Smooth muscle cell (in vitro differentiated cells): ENCODE measurements around the gene SLC12A8. TPM values are rescaled to one million over a fixed set of nuclear protein-coding genes. Genes with fewer than 3 reads are reported as not detected.

Experiments
- DNase-seq: peaks from one replicate; lab custom pipeline; 2025; ENCODE audit not compliant: unreplicated experiment; lab: John Stamatoyannopoulos, UW
- H2AFZ ChIP-seq: fragments of 200-600 bp; sonication (generic); 2 replicates; pipeline ENCODE4 v1.6.0; 2016; ENCODE audit warnings: antibody characterized with exemption, low read depth, mild to moderate bottlenecking
- H3F3A ChIP-seq: fragments of 200-600 bp; sonication (generic); 2 replicates; pipeline ENCODE4 v1.6.0; 2017; ENCODE audit warnings: antibody characterized with exemption, low read depth
- H3K27ac ChIP-seq: fragments of 200-600 bp; sonication (generic); 2 replicates; pipeline ENCODE4 v1.5.1; 2016; ENCODE audit warnings: low read depth, mild to moderate bottlenecking
- H3K27me3 ChIP-seq: fragments of 200-600 bp; sonication (generic); 2 replicates; pipeline ENCODE4 v1.6.1; 2016; ENCODE audit warnings: low read depth, mild to moderate bottlenecking
- H3K36me3 ChIP-seq: fragments of 200-600 bp; sonication (generic); 2 replicates; pipeline ENCODE4 v1.5.1; 2016; ENCODE audit warnings: low read depth
- H3K4me1 ChIP-seq: fragments of 200-600 bp; sonication (generic); 2 replicates; pipeline ENCODE4 v1.5.1; 2016; ENCODE audit warnings: low read depth
- H3K4me2 ChIP-seq: fragments of 200-600 bp; sonication (generic); 2 replicates; pipeline ENCODE4 v1.6.0; 2016; ENCODE audit warnings: mild to moderate bottlenecking
- H3K4me3 ChIP-seq: fragments of 200-600 bp; sonication (generic); 2 replicates; pipeline ENCODE4 v1.5.1; 2016; ENCODE audit warnings: mild to moderate bottlenecking
- H3K79me2 ChIP-seq: fragments of 200-600 bp; sonication (generic); 2 replicates; pipeline ENCODE4 v1.6.0; 2016; ENCODE audit warnings: low read depth, mild to moderate bottlenecking
- H3K9ac ChIP-seq: fragments of 200-600 bp; sonication (generic); 2 replicates; pipeline ENCODE4 v1.6.0; 2016; ENCODE audit warnings: low read depth
- H3K9me3 ChIP-seq: fragments of 200-600 bp; sonication (generic); replicated peaks from 2 replicates; pipeline ENCODE4 v1.5.1; 2016; ENCODE audit warnings: low read depth
- H4K20me1 ChIP-seq: fragments of 200-600 bp; sonication (generic); 2 replicates; pipeline ENCODE4 v1.6.0; 2016; ENCODE audit warnings: low read depth
- WGBS: methylation state at CpG from one replicate; pipeline ENCODE4 v1.1.7; 2016; ENCODE audit warnings: low lambda C conversion rate; 5-methylcytosine and 5-hydroxymethylcytosine counted together
- polyA plus RNA-seq: library from polyadenylated mRNA; unstranded; fragments of >200 nt; fragmentation: Nextera tagmentation; extraction: Ambion mirVana; gene quantifications from 2 replicates; pipeline ENCODE4 v1.2.1, GENCODE V29; 2016
- total RNA-seq: library from RNA; depleted of rRNA; stranded (reverse); fragments of >200 nt; gene quantifications from 2 replicates; pipeline ENCODE4 v1.2.3, GENCODE V29; 2014
- TF ChIP-seq, protein P1 (sequence below): fragments of 200-600 bp; sonication (generic); IDR thresholded peaks from 2 replicates; pipeline ENCODE4 v1.5.1; 2017; ENCODE audit warnings: borderline replicate concordance, mild to moderate bottlenecking, antibody characterized with exemption; ENCODE audit not compliant: insufficient read depth, poor library complexity, severe bottlenecking

The SLC12A8 gene
- total and polyA plus RNA-seq, 2 experiments from 2014 or later, result 28.5 to 54.3 TPM

DNA sequence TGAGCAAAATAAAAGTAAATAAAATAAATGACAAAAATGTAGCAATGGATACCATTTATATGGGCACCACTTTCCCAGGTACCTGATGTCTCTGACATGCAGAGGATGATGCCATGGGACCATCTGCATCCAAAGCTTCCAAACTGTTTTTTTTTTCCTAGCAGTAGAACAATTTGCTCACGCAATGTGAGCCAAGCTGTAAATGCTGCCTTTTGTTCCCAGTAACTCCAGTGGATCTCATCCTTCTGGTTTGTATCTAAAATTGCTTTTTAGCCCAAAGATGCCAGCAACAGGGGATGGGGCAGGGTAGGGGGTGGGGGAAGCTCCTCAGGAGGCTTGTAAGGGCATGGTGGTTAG, 32.7 kb downstream of the SLC12A8 start:
- DNase-seq, result no peak
- H3K4me3 ChIP-seq, result no peak overlapping the region

DNA sequence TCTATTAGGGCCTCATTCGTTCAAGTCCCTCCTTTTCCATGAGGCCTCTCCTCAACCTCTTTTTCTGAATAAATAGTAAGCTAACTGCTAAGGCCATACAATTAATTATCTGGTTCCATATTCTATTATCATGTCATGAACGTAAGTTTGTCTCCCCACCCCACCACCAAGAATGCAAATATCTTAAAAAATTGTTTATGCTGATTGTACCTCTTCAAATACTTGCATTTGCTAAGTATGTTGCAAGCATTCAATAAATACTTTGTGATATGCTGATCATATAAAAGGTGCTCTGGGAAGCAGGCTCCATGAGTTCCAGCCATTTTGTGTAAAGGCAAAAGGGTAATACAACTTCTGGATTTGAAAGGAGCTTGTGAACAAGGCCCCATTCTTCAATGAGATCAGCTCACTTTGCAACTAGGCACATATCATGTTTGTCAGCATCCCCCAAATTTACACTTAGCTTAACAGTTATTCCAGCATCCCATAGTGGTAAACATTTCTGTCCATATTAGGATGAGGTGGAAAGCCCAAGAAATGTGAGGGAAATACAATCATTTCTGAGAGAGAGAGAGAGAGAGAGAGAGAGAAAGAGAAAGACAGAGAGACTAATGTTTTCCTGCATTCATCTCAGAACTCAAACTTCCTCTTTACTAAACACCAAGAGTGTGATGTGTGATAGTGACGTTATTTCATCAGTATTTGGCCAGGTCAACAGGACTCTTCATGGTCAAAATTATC, 33.2 kb downstream of the SLC12A8 start:
- Histone ChIP-seq H3K27ac (no peak overlapping the region), H3K4me1 (no peaks in the 10 kb centered on the region), H3F3A (no peaks in the 10 kb centered on the region), H3K79me2 (no peaks in the 10 kb centered on the region), H2AFZ (no peak overlapping the region), H3K4me2 (no peak overlapping the region), H3K9ac (no peak overlapping the region), H3K36me3 (peaks cover under 1% of the 10 kb centered on the region), H3K27me3 (no peaks in the 10 kb centered on the region), H3K4me3 (no peak overlapping the region), H3K9me3 (peaks cover 1% of the 10 kb centered on the region), H4K20me1 (no peaks in the 10 kb centered on the region)
- 83% methylated on average over 3 of the region's 3 CpGs for WGBS
- TF ChIP-seq, protein P1, sequence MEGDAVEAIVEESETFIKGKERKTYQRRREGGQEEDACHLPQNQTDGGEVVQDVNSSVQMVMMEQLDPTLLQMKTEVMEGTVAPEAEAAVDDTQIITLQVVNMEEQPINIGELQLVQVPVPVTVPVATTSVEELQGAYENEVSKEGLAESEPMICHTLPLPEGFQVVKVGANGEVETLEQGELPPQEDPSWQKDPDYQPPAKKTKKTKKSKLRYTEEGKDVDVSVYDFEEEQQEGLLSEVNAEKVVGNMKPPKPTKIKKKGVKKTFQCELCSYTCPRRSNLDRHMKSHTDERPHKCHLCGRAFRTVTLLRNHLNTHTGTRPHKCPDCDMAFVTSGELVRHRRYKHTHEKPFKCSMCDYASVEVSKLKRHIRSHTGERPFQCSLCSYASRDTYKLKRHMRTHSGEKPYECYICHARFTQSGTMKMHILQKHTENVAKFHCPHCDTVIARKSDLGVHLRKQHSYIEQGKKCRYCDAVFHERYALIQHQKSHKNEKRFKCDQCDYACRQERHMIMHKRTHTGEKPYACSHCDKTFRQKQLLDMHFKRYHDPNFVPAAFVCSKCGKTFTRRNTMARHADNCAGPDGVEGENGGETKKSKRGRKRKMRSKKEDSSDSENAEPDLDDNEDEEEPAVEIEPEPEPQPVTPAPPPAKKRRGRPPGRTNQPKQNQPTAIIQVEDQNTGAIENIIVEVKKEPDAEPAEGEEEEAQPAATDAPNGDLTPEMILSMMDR, result no peak
- DNase-seq, result no peak

More for the DNA sequence above, 32.7 kb downstream of the SLC12A8 start:
- no peaks in the 10 kb centered on the region for H3F3A ChIP-seq
- no peaks in the 10 kb centered on the region for H3K9me3 ChIP-seq
- H3K79me2 ChIP-seq, result no peaks in the 10 kb centered on the region
- H3K9ac ChIP-seq, result no peak overlapping the region
- H3K36me3 ChIP-seq, result no peaks in the 10 kb centered on the region
- no peaks in the 10 kb centered on the region for H3K27me3 ChIP-seq
- H3K27ac ChIP-seq, result no peak overlapping the region
- H3K4me1 ChIP-seq, result no peaks in the 10 kb centered on the region
- H4K20me1 ChIP-seq, result no peaks in the 10 kb centered on the region
- no peak overlapping the region for H3K4me2 ChIP-seq
- 92% methylated on average over 1 of the region's 1 CpG for WGBS
- no peak overlapping the region for H2AFZ ChIP-seq
- TF ChIP-seq, protein P1, result no peak

DNA sequence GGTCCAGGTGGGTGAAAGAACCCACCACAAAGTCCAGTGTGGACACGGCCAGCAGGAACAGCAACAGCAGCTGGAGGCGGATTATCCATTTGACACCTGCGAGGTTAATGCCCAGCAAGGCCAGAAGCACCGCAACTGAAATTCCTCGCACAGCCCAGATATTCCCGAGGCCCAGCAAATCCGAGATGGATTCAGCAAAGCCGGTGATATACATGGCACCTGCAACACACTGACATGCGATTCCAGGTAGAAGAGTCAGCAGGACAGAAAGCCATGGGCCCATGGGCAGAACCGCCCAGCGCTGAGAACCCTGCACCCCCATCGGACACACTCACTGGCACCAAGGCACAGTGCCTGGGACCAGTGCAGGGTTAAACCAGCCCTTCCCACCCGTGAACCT, 34.8 kb downstream of the SLC12A8 start:
- Histone ChIP-seq H3K79me2 (no peaks in the 10 kb centered on the region), H4K20me1 (no peaks in the 10 kb centered on the region), H3K4me2 (no peak overlapping the region), H3K9me3 (peaks cover 4% of the 10 kb centered on the region), H2AFZ (no peak overlapping the region), H3F3A (no peaks in the 10 kb centered on the region), H3K27ac (no peak overlapping the region), H3K36me3 (peaks cover 3% of the 10 kb centered on the region), H3K27me3 (no peaks in the 10 kb centered on the region), H3K4me1 (no peaks in the 10 kb centered on the region), H3K4me3 (no peak overlapping the region), H3K9ac (no peak overlapping the region)
- WGBS, result 95% methylated on average over 13 of the region's 13 CpGs
- no peak for DNase-seq
- TF ChIP-seq, protein P1, result no peak
